Endothelial cell of umbilical vein (primary cell): ENCODE results near the gene ATG7. TPM values are rescaled to one million over a fixed set of nuclear protein-coding genes. Genes with fewer than 3 reads are reported as not detected.

Experiments used
- BruUV-seq: library from RNA; stranded (reverse); fragments of 400-500 nt; replicated peaks from 2 replicates; lab custom pipeline; 2021; lab: Mats Ljungman, UMichigan
- CTCF ChIA-PET: fragments of 300-600, 350-600 bp; sonication (Branson Sonifier 250); formaldehyde crosslinking; loops from one replicate; lab custom pipeline; 2021; ENCODE audit warnings: antibody characterized with exemption, inconsistent platforms; lab: Charles Lee
- POLR2A ChIA-PET: fragments of 300-600, 350-600 bp; sonication (Branson Sonifier 250); formaldehyde crosslinking; loops from one replicate; lab custom pipeline; 2021; ENCODE audit warnings: antibody characterized with exemption, inconsistent platforms; lab: Charles Lee
- DNase-seq: peaks from one replicate; pipeline ENCODE4 v3.0.0-alpha.2; 2011; ENCODE audit warnings: low read depth, low spot score
- FAIRE-seq: peaks from 2 replicates; lab custom pipeline; 2011; peaks lifted over from hg19 to GRCh38; lab: Jason Lieb, UNC
- H2AFZ ChIP-seq: 2 replicates; pipeline ENCODE4 v1.6.0; 2012; ENCODE audit warnings: low read depth, low read length, control low read depth, inconsistent platforms
- H3K27ac ChIP-seq: 2 replicates; pipeline ENCODE4 v1.5.1; 2011; ENCODE audit warnings: low read depth, mild to moderate bottlenecking, control low read depth, low read length, moderate library complexity; ENCODE audit not compliant: insufficient read depth
- H3K27me3 ChIP-seq, 2 experiments: 2 replicates each; pipeline versions ENCODE4 v1.6.0 to v1.6.1; 2011; ENCODE audit warnings: low read length in 2 of 2, mixed read lengths in 1 of 2; ENCODE audit not compliant: control insufficient read depth in 2 of 2, insufficient read depth in 2 of 2
- H3K36me3 ChIP-seq, 2 experiments: 2 replicates in 1 of 2; 3 replicates in 1 of 2; pipeline ENCODE4 v1.5.1; 2011; ENCODE audit warnings: low read length in 2 of 2, mild to moderate bottlenecking in 1 of 2, moderate library complexity in 1 of 2; ENCODE audit not compliant: control insufficient read depth in 2 of 2, insufficient read depth in 2 of 2; ENCODE audit errors: extremely low read depth in 1 of 2
- H3K4me1 ChIP-seq: 3 replicates; pipeline ENCODE4 v1.5.1; 2011; ENCODE audit warnings: mild to moderate bottlenecking, low read length; ENCODE audit not compliant: control insufficient read depth, insufficient read depth; ENCODE audit errors: extremely low read depth
- H3K4me2 ChIP-seq: 2 replicates; pipeline ENCODE4 v1.6.1; 2011; ENCODE audit warnings: low read length, control low read depth, mixed read lengths; ENCODE audit not compliant: insufficient read depth
- H3K4me3 ChIP-seq, 3 experiments: fragments of 200-600 bp in 1 of 3; sonication (generic), shearing (Covaris generic) in 1 of 3; replicated peaks in 1 of 3; 2 replicates each; pipeline ENCODE4 v1.5.1; 2011 to 2016; ENCODE audit warnings: control low read depth in 3 of 3, low read length in 3 of 3, mild to moderate bottlenecking in 2 of 3, inconsistent platforms in 1 of 3, low read depth in 1 of 3, moderate library complexity in 1 of 3; ENCODE audit not compliant: insufficient read depth in 1 of 3
- H3K79me2 ChIP-seq: 2 replicates; pipeline ENCODE4 v1.6.0; 2012; ENCODE audit warnings: low read length, inconsistent platforms; ENCODE audit not compliant: control insufficient read depth, insufficient read depth
- H3K9ac ChIP-seq: replicated peaks from 2 replicates; pipeline ENCODE3; 2011; ENCODE audit warnings: low read length, control low read depth; ENCODE audit not compliant: insufficient read depth; ENCODE audit errors: extremely low read depth
- H3K9me1 ChIP-seq: replicated peaks from 3 replicates; pipeline ENCODE4 v1.6.0; 2011; ENCODE audit warnings: mild to moderate bottlenecking, low read length; ENCODE audit not compliant: control insufficient read depth, insufficient read depth; ENCODE audit errors: extremely low read depth
- H3K9me3 ChIP-seq: replicated peaks from 2 replicates; pipeline ENCODE4 v1.5.1; 2012; ENCODE audit warnings: low read length, inconsistent platforms; ENCODE audit not compliant: control insufficient read depth, insufficient read depth
- H4K20me1 ChIP-seq: replicated peaks from 2 replicates; pipeline ENCODE3; 2011; ENCODE audit warnings: mild to moderate bottlenecking, low read length; ENCODE audit not compliant: control insufficient read depth, insufficient read depth; ENCODE audit errors: extremely low read depth
- EZH2 ChIP-seq: IDR thresholded peaks from 2 replicates; pipeline ENCODE4 v1.6.1; 2012; ENCODE audit warnings: borderline replicate concordance, low read depth, mild to moderate bottlenecking, moderate library complexity, low read length, inconsistent platforms; ENCODE audit not compliant: severe bottlenecking
- FOS ChIP-seq: IDR thresholded peaks from 2 replicates; pipeline ENCODE4 v1.6.1; 2011; ENCODE audit warnings: mild to moderate bottlenecking, low read length, moderate library complexity, borderline replicate concordance; ENCODE audit not compliant: insufficient read depth
- GATA2 ChIP-seq: IDR thresholded peaks from 2 replicates; pipeline ENCODE4 v1.7.0; 2011; ENCODE audit warnings: low read depth, mild to moderate bottlenecking, moderate library complexity, mixed read lengths, low read length; ENCODE audit not compliant: insufficient read length, insufficient read depth
- JUN ChIP-seq: IDR thresholded peaks from 2 replicates; pipeline ENCODE4 v1.6.1; 2011; ENCODE audit warnings: borderline replicate concordance, low read depth; ENCODE audit not compliant: insufficient read length, insufficient read depth
- MAX ChIP-seq: IDR thresholded peaks from 2 replicates; pipeline ENCODE4 v1.6.1; 2011; ENCODE audit not compliant: insufficient read depth, insufficient read length
- MYC ChIP-seq: IDR thresholded peaks from one replicate; pipeline ENCODE4 v1.6.1; 2011; ENCODE audit warnings: mild to moderate bottlenecking, low read depth, low read length
- POLR2A ChIP-seq: IDR thresholded peaks from 2 replicates; pipeline ENCODE4 v1.6.1; 2012; ENCODE audit warnings: low read depth, mild to moderate bottlenecking, control low read depth, low read length
- POLR2AphosphoS5 ChIP-seq: IDR thresholded peaks from 2 replicates; pipeline ENCODE4 v1.6.1; 2012; ENCODE audit warnings: low read depth, mild to moderate bottlenecking, control low read depth, low read length, moderate library complexity; ENCODE audit not compliant: insufficient read depth
- dilution Hi-C: fragments of 300-500 bp; cut with MboI; formaldehyde crosslinking; loops from one replicate; pipeline ENCODE4 v1.15.0; 2019; ENCODE audit warnings: low sequenced_read_pairs; ENCODE audit not compliant: extremely low pct_ligation_motif_present
- intact Hi-C: fragments of 100-400 bp; cut with micrococcal nuclease; formaldehyde crosslinking; loops from one replicate; pipeline ENCODE4 v1.10.0; 2022
- polyA plus RNA-seq, 4 experiments: library from polyadenylated mRNA; depleted of rRNA in 3 of 4; stranded (reverse) in 3 of 4; unstranded in 1 of 4; fragments of >200 nt; gene quantifications; 2 replicates each; pipeline versions ENCODE4 v1.2.1 to v1.2.3, GENCODE V29; 2011 to 2012; ENCODE audit warnings: missing spikeins in 1 of 4
- total RNA-seq: library from RNA; stranded (reverse); gene quantifications from 2 replicates; pipeline ENCODE4 v1.2.3, GENCODE V29; 2021
- TF ChIP-seq, protein P1 (sequence below), 2 donors: IDR thresholded peaks; 1 replicate in 1 of 2; 2 replicates in 1 of 2; pipeline ENCODE4 v1.5.1; 2011; ENCODE audit warnings: low read length in 2 of 2, mild to moderate bottlenecking in 2 of 2, moderate library complexity in 2 of 2, control low read depth in 1 of 2, inconsistent platforms in 1 of 2, low read depth in 1 of 2; ENCODE audit not compliant: insufficient read depth in 1 of 2; ENCODE audit errors: extremely low read depth in 1 of 2

ATG7 gene
- total and polyA plus RNA-seq, 2 donors (not counting 3 experiments of a cell fraction or from before 2014, with no cell fraction given), result 30.8 to 48.3 TPM

GRCh38 chr3:11538581-11538980, 266.4 kb downstream of the ATG7 start:
- H3K4me3 ChIP-seq, result no peak overlapping the region
- no peak overlapping the region for H3K27ac ChIP-seq
- no peak for FAIRE-seq
- intact Hi-C loops (no loop called here), dilution Hi-C loops (no loop called here)
- no peaks in the 10 kb centered on the region for H3K9me3 ChIP-seq
- TF ChIP-seq POLR2AphosphoS5, result no peak
- TF ChIP-seq POLR2A, result no peak
- no peak for TF ChIP-seq JUN
- TF ChIP-seq FOS, result no peak
- TF ChIP-seq MAX, result no peak
- TF ChIP-seq, protein P1, sequence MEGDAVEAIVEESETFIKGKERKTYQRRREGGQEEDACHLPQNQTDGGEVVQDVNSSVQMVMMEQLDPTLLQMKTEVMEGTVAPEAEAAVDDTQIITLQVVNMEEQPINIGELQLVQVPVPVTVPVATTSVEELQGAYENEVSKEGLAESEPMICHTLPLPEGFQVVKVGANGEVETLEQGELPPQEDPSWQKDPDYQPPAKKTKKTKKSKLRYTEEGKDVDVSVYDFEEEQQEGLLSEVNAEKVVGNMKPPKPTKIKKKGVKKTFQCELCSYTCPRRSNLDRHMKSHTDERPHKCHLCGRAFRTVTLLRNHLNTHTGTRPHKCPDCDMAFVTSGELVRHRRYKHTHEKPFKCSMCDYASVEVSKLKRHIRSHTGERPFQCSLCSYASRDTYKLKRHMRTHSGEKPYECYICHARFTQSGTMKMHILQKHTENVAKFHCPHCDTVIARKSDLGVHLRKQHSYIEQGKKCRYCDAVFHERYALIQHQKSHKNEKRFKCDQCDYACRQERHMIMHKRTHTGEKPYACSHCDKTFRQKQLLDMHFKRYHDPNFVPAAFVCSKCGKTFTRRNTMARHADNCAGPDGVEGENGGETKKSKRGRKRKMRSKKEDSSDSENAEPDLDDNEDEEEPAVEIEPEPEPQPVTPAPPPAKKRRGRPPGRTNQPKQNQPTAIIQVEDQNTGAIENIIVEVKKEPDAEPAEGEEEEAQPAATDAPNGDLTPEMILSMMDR (IDR thresholded peaks at IDR 0.05; ENCODE audit: extremely low read depth in 1 of 2, insufficient read depth in 1 of 2, low read depth in 1 of 2, low read length in 2 of 2), result no peak
- no peak for TF ChIP-seq EZH2
- TF ChIP-seq MYC, result no peak
- TF ChIP-seq GATA2, result no peak
- no peaks in the 10 kb centered on the region for H4K20me1 ChIP-seq
- H3K4me2 ChIP-seq, result no peak overlapping the region
- no peak overlapping the region for H3K9ac ChIP-seq
- CTCF ChIA-PET, result interaction anchor here (1.0 to 1.3 kb wide), 2 partner anchors 29 to 159 kb away, joined by 3 read pairs; no protein-coding TSS in a partner anchor
- no peaks in the 10 kb centered on the region for H3K4me1 ChIP-seq
- H3K9me1 ChIP-seq, result no peaks in the 10 kb centered on the region
- no peaks in the 10 kb centered on the region for H3K79me2 ChIP-seq
- no TSS peak for BruUV-seq
- H2AFZ ChIP-seq, result no peak overlapping the region
- no peak for DNase-seq
- POLR2A ChIA-PET, result interaction anchor here (0.7 kb wide), 1 partner anchor 17 kb away, joined by 4 read pairs; no protein-coding TSS in a partner anchor
- H3K36me3 ChIP-seq, result no peaks in the 10 kb centered on the region
- H3K27me3 ChIP-seq, result no peaks in the 10 kb centered on the region
